CD4-positive, alpha-beta T cell treated with Interleukin-12 subunit alpha and Interleukin-12 subunit beta, for 1 hour (primary cell): Measurements from ENCODE around the gene SMG5.
A peak's percentile ranks its signal among the peaks of the same experiment; 100 is the strongest.
"Not testable (repeated sequence)": the region's sequence is repeated elsewhere in the genome, so short reads cannot be mapped to it uniquely, and the experiment has no call there.

ENCODE experiments used
- DNase-seq: peaks from one replicate; pipeline ENCODE4 v3.0.0-alpha.2; 2020

The SMG5 gene, protein sequence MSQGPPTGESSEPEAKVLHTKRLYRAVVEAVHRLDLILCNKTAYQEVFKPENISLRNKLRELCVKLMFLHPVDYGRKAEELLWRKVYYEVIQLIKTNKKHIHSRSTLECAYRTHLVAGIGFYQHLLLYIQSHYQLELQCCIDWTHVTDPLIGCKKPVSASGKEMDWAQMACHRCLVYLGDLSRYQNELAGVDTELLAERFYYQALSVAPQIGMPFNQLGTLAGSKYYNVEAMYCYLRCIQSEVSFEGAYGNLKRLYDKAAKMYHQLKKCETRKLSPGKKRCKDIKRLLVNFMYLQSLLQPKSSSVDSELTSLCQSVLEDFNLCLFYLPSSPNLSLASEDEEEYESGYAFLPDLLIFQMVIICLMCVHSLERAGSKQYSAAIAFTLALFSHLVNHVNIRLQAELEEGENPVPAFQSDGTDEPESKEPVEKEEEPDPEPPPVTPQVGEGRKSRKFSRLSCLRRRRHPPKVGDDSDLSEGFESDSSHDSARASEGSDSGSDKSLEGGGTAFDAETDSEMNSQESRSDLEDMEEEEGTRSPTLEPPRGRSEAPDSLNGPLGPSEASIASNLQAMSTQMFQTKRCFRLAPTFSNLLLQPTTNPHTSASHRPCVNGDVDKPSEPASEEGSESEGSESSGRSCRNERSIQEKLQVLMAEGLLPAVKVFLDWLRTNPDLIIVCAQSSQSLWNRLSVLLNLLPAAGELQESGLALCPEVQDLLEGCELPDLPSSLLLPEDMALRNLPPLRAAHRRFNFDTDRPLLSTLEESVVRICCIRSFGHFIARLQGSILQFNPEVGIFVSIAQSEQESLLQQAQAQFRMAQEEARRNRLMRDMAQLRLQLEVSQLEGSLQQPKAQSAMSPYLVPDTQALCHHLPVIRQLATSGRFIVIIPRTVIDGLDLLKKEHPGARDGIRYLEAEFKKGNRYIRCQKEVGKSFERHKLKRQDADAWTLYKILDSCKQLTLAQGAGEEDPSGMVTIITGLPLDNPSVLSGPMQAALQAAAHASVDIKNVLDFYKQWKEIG

DNA sequence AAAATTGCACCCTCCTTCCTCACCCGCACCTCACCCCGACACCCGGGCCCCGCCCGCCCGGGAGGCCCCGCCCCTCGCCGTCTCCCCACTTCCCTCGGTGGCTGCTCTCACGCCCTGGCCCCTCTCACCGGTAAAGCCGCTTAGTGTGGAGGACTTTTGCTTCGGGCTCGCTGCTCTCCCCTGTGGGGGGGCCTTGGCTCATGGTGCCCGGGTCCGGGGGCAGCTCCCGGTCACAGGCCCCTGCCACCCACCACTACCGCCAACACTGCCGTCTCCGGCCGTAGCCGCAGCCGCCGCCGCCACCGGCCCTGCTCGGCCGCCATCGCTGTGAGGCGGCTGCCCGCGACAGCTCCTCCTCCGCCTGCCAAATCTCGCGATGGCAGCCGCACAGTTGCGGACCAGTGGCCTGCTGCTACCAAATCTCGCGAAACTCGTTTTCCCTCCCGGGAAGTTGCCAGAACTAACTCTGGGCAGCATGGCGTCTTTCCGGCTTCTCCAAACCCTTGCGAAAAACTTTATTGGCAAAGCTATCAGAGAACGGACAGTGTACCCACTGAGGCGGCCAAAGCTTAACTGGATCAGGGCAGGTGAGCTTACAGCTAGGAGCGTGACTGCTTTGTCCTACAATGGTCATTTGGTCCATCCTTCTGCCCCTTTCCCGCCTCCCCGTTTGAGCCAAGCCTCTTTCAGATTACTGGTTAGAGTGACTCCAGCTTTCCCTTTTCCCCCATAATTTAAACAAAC is at the start of gene SMG5:
Gene SMG5 (minus strand): TSS at position 347 of the 744 bp plus-strand sequence. CDS start 145 bp downstream, at position 202.
- peak; percentile 98 for DNase-seq

DNA sequence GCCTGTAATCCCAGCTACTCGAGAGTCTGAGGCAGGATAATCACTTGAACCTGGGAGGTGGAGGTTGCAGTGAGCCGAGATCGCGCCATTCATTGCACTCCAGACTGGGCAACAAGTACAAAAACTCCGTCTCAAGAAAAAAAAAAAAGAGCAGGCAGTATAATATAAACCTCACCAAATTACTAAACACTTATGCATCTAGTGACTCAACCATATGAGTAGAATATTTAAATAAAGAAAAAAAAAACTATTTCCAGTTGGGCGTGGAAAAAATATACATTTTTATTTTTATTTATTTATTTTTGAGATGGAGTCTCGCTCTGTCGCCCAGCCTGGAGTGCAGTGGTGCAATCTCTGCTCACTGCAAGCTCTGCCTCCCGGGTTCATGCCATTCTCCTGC is 40.6 kb upstream of the SMG5 start:
- not testable (repeated sequence) for DNase-seq

DNA sequence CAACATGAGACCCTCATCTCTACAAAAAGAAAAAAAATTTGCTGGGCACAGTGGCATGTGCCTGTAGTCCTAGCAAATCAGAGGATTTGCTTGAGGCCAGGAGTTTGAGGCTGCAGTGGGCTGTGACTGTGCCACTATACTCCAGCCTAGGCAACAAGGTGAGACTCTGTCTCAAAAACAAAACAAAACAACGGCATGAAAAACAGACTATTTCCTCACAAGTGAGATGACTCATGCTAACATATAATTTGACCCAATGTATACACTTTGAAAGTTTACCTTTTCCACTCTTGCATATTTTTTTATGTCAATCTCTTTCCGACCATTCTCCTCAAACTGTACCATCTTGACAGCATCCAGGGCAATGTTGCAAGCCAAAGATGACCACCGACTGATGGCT is 37.9 kb upstream of the SMG5 start:
- no peak for DNase-seq

DNA sequence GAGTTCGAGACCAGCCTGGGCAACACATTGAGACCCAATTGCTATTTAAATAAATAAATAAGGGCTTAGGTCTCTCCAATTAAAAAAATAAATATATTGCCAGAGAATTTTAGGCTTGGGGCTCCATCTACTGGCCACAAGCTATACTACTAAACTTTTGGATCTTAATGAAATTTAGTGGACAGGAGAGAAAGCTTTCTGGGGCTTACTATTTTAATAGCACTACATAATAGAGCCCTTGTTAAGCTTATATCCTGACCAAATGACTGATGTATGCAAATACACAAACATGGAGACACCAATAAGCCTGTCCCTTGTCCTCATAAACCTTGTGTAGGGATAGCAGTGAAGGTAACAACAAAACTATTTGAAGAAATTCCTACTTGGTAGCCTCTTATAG is 37.0 kb upstream of the SMG5 start:
- DNase-seq: peak; percentile 42

DNA sequence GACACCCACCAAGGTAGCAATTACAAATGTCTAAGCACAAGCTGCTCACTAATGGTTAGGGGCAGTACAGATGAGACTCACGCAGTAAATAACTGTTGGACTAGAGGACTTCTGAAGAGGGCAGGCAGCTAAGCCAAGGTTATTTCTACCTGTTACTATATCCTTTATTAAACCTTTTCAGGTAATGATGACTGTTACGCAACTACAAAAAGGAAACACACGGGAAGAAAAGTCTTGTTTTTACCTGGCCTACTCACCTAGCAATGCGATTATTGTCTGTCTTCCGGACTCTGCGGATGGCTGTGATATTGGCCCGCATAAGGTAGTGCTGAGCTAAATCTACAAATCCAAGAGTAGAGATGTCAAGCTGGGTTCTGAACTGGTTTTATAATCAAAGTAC is 34.3 kb upstream of the SMG5 start:
- no peak for DNase-seq

DNA sequence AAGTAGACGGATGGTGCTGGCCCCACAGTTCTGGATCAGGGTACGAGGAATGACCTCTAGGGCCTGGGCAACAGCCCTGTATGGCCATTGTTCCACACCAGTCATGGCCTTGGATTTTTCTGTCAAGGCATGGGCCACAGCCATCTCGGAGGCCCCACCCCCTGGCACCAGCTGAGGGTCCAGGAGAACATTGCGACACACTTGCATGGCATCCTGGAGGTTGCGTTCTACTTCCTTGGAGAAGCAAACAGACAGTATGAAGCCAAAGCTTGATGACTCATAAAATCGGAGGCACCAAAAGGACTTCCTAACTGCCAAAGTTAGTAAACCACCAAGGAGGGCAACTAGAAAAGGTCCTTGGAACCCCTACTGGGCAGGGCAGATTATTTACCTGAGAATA is 28.3 kb upstream of the SMG5 start:
- no peak for DNase-seq

DNA sequence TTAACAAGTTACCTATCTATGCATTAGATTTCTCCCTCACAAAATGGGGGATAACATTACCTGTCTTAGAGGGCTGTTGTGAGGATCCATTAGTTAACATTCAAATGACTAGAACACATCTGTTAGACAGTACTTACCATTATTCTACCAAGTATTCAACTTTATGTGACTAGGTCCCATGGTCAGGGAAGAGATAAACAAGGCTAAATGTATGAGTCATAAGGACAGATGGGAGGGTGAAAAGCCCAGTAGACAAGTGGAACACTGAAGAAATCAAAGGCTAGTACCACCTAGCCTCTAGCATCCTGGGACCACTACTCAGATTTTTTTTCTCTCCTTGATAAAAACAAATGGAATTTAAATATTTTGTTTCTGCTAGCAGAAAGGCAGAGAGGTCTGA is 25.5 kb upstream of the SMG5 start:
- DNase-seq: no peak

DNA sequence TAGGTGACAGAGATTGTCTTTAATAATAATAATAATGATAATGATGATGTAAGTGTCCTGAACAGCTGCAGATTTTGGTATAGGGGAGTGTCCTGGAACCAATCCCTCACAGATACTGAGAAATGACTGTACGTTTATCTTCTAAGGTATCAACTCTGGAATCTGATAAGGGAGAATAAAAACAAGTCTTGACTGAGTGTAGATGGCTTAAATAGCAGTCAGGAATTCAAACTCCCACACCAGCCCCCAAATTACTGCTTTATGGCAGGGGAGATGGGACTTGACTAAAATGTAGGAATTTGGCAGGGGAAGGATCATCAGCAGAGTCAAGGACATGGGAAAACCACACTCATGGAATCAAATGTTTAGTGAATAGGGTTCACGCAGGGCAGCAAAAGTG is 22.6 kb upstream of the SMG5 start:
- DNase-seq: no peak

DNA sequence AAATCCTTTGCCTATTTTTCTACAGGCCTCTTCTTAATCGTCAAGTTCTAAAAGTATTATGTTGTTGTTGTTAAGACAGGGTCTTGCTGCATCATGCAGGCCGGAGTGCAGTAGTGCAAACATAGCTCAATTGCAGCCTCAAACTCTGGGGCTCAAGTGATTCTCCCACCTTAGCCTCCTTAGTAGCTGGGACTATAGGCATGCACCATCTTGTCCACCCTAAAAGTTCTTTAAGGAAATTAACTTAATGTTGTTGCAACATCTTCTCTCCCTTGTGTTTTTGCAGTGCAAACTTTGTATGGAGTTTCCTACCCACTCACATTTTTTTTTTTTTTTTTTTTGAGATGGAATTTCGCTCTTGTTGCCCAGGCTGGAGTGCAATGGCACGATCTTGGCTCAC is 20.6 kb upstream of the SMG5 start:
- DNase-seq: no peak

DNA sequence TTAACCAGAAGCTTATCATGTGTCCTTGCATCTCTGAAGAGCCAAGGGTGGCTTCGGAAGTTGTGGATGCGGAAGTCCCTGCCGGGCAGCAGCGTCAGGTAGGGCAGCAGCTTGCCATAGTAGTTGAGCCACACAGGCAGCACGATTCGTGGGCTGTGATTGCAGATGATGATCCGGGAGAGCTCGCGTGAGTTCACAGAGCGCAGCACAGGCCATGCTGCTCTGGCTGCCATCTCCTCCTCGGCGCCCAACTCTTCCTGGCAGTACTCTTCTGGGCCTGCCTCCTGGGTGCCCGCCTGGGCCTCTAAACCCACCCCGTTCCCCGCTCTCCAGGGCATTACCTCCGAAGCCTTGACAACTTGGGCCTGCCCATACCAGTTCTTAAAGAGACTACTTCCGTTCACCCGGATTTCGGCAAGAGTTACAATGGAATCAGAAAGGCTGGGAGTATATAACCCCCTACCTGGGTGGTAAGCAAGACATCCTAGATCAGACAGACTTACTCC is 16.3 kb upstream of the SMG5 start, which contains the start of gene VHLL:
Gene VHLL (minus strand): TSS at position 456 of the 506 bp plus-strand sequence. CDS start 118 bp downstream, at position 338.
- no peak for DNase-seq

DNA sequence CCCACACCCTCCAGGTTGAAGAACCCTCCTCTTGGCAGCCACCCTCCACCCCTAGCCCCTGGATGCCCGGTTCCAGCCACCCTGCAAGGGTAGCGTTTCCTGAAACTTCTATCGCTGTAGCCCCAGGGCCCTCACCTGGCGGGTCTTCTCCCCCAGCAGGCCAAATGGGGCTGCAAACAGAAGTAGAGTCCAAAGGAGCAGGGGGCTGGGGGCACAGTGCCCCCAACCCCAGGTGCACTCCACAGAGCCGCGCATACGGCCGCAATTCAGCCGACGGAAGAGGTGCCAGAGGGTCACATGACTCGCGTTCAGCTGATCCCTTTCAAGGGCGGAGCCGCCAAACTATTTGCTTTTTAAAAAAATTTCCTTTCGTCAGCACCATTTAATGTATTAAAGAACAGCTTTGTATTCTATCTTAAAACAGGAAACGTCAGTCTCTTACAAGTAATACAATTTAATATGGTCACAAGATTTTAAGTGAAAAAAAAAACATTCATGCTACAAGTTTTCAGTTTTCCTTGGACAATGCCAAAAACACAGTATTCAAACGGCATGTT is 12.8 kb upstream of the SMG5 start, which contains the start of gene GLMP:
Gene GLMP (minus strand): TSS at position 289 of the 557 bp plus-strand sequence. CDS start 34 bp downstream, at position 255.
- DNase-seq: peak; percentile 61

DNA sequence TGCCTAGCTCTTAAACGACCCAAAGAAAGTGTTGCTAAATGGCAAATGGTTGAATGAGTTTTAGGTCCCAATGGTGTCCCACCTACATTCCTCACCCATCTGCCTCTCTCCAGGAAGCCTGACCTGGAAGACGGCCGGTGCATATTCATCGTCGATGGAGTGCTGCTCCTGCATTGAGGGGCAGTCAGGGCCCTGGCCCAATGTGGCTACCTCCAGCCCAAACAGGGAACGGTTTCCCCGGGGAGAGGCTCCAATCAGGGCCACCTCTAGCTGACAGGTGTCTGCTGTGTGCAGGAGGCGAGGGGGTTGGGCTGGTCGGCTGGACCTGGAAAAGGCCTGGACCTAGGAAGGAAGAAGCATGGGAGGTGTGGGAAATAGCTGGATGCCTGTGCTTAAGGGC is 11.3 kb upstream of the SMG5 start:
- DNase-seq: no peak

DNA sequence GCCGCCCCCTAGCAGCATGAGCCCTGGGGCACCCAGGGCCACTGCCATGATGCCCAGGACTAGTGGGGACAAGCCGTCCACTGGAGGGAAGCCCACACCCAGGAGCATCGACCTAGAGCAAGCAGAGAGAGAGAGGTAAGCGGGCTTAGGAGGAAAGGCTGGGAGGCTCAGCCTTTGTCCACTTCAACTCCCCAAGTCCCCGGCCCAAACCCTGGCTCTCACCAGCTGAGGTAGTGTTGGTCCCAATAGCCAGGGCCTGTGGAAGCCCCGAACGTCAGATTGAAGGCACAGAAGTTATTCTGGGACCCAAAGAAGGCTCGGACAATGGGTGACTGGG is 10.4 kb upstream of the SMG5 start:
- no peak for DNase-seq

DNA sequence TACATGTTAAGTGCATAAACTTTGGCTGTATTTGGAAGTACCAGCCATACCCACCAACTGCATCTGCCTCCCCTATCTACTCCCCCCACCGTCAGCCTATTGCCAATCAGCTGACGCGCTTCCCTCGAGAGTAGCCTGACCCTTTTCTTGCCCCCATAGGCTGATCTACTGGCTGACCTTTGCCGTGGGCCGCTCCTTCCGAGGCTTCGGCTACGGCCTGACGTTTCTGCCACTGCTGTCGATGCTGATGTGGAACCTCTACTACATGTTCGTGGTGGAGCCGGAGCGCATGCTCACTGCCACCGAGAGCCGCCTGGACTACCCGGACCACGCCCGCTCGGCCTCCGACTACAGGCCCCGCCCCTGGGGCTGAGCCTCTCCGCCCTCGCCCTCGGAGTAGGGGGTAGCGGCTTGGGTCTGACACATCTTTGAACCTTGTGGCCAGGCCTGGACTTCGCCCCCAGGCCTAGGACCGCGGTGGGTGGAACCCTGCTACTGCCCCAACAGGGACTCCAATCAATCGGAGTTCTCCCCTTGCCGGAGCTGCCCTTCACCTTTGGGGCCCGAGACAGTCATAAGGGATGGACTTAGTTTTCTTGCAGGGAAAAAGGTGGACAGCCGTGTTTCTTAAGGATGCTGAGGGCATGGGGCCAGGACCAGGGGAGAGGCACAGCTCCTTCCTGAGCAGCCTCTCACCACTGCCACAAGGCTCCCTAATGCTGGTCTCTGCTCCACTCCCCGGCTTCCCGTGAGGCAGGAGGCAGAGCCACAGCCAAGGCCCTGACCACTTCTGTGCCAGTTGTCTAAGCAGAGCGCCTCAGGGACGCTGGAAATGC is 8.8 kb upstream of the SMG5 start:
- DNase-seq: peak; percentile 21

DNA sequence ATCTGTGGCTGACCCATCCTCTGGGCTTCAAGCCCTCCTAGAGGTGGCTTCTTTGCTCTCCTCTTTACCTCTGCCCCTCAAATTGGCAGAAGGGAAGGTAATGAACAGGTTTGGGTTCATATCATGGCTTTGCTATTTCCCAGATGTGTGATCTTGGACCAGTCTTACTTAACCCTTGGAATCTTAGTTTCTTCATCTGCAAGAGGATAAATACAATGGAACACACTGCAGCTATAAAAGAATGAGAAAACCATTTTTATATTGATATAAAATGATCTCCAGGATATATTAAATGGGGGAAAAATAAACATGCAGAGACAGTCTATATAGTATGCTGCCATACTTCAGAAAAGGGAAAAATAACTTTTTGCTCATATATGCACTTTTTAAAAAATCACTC is 7.2 kb upstream of the SMG5 start:
- DNase-seq: no peak

DNA sequence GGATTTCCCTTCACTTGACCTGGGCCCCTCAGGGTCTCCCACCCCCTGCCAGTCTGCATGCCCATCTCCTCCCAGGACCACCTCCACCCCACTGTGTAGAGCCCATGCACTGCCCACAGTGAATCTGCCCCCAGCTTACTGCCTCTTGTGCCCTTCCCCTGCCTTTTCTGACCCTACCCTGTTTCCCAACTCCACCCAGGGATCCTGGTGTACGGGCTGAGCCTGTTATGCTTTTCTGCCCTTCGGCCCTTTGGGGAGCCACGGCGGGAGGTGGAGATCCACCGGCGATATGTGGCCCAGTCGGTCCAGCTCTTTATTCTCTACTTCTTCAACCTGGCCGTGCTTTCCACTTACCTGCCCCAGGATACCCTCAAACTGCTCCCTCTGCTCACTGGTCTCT is 3.4 kb upstream of the SMG5 start:
- no peak for DNase-seq

DNA sequence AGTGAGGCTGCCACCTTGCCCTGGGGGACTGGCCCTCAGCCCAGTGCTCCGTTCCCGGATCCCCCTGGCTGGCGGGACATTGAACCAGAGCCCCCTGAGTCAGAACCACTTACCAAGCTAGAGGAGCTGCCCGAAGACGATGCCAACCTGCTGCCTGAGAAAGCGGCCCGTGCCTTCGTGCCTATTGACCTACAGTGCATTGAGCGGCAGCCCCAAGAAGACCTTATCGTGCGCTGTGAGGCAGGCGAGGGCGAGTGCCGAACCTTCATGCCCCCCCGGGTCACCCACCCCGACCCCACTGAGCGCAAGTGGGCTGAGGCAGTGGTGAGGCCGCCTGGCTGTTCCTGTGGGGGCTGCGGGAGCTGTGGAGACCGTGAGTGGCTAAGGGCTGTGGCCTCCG is 2.8 kb upstream of the SMG5 start:
- DNase-seq: no peak

DNA sequence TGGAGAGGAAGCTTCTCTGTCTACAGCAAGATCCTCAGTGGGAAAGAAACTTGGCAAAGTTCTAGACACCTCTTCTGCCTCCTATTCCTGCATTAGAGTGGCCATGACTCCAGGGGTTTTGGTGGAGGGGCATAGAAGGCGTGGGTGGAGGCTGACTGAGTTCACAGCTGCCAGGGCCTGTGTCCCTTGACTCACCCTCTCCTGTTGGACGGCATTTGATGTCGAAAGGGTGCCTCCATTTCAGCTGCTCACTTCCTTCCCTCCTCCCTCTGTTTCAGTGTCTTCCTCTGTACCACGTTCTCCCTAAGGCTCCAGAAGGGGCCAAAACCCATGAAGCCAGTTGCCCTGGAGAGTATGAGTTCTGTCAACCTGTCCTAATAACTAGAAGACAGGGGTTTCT is 2.1 kb upstream of the SMG5 start:
- no peak for DNase-seq

DNA sequence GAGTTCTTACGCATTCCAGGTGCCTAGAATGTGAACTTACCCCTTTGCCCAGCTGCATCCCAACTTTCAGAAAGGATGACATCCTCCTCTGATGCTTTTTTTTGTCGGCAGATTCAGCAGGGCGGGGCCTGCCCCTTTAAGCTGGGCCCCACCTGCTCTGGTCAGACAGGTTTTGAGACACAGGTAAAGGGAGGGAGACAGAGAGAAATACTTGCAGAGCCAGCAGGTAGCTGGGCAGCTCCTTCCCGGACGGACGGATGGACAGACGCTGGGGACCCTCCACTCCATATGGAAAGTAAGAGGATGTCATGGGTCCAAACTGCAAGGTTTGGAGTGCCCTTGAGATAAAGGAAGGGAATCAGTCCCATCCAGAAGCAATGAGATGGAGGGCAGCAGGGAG is 1.5 kb upstream of the SMG5 start, which contains the start of gene TMEM79:
Gene TMEM79 (plus strand): TSS at position 214 of the 400 bp plus-strand sequence. CDS start 902 bp downstream, outside the sequence.
- DNase-seq: no peak

DNA sequence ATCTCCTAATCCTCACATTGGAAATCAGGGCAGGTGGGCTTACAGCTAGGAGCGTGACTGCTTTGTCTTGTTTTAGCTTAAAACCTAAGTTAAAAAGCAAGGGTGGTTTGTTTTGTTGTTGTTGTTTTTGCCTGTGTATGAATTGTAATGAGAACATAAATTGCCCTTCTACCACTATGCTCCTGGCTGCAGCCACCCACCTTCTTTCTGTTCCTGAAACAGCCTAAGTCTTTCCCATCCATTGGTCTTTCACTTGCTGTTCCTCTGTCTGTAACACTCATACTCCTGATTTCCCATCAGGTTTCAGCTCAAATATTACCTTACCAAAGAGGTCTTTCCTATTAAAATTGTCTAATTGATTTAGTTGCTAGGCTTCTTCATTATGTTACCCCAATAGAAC is 896 bp upstream of the SMG5 start:
- DNase-seq: no peak
